WTC11 (cell line): ENCODE results near the gene PRKAR1B. TPM values are rescaled to one million over a fixed set of nuclear protein-coding genes. Genes with fewer than 3 reads are reported as not detected.

Source experiments
- ATAC-seq: fragments of 200-7000 bp; cut with Tn5 transposase; 2 replicates; pipeline ENCODE4 v1.10.0; 2021; ENCODE audit warnings: mild to moderate bottlenecking, moderate library complexity
- CTCF ChIA-PET: fragments of 300-600 bp; sonication (Branson Sonifier 250); formaldehyde crosslinking; loops from one replicate; lab custom pipeline; 2021; ENCODE audit warnings: antibody characterized with exemption; lab: Charles Lee
- POLR2A ChIA-PET: fragments of 350-600 bp; sonication (Branson Sonifier 250); formaldehyde crosslinking; loops from one replicate; lab custom pipeline; 2021; ENCODE audit warnings: antibody characterized with exemption; lab: Charles Lee
- DNase-seq: peaks from one replicate; pipeline ENCODE4 v3.0.0; 2021; ENCODE audit warnings: low spot score
- H3K27ac Mint-ChIP-seq: 2 replicates; pipeline ENCODE4 v1.8.0; 2021; ENCODE audit warnings: mixed read lengths
- H3K27me3 Mint-ChIP-seq: 2 replicates; pipeline ENCODE4 v1.8.0; 2021; ENCODE audit warnings: low read depth, mild to moderate bottlenecking, moderate library complexity, mixed read lengths
- H3K36me3 Mint-ChIP-seq: 2 replicates; pipeline ENCODE4 v1.8.0; 2021; ENCODE audit warnings: mixed read lengths
- H3K4me1 Mint-ChIP-seq: 2 replicates; pipeline ENCODE4 v1.8.0; 2022; ENCODE audit warnings: mixed read lengths
- H3K4me3 Mint-ChIP-seq: 2 replicates; pipeline ENCODE4 v1.8.0; 2021; ENCODE audit warnings: mild to moderate bottlenecking, moderate library complexity, mixed read lengths
- H3K9me3 Mint-ChIP-seq: 2 replicates; pipeline ENCODE4 v1.8.0; 2021; ENCODE audit warnings: mixed read lengths
- CBFB ChIP-seq: sonication (generic); formaldehyde crosslinking; IDR thresholded peaks from 2 replicates; pipeline ENCODE4 v1.8.1; 2022; ENCODE audit warnings: mild to moderate bottlenecking, low read depth, missing genetic modification reagents
- ELF4 ChIP-seq: sonication (generic); formaldehyde crosslinking; IDR thresholded peaks from 2 replicates; pipeline ENCODE4 v1.8.1; 2022; ENCODE audit warnings: low read depth, mild to moderate bottlenecking, moderate library complexity, missing genetic modification reagents
- EMX1 ChIP-seq: fragments of 250-450 bp; sonication (Bioruptor Pico); IDR thresholded peaks from 2 replicates; pipeline ENCODE4 v1.8.0; 2021; ENCODE audit warnings: mild to moderate bottlenecking
- FOXJ3 ChIP-seq: sonication (generic); formaldehyde crosslinking; IDR thresholded peaks from 2 replicates; pipeline ENCODE4 v1.9.0; 2021; ENCODE audit warnings: missing genetic modification reagents, mild to moderate bottlenecking, borderline replicate concordance
- FOXP1 ChIP-seq: sonication (generic); formaldehyde crosslinking; IDR thresholded peaks from 2 replicates; pipeline ENCODE4 v1.8.0; 2022; ENCODE audit warnings: missing genetic modification reagents, mild to moderate bottlenecking, moderate library complexity, borderline replicate concordance
- IRF2 ChIP-seq: sonication (generic); formaldehyde crosslinking; IDR thresholded peaks from 2 replicates; pipeline ENCODE4 v1.8.0; 2022; ENCODE audit warnings: low read depth, missing genetic modification reagents, borderline replicate concordance
- JAZF1 ChIP-seq: fragments of 250-450 bp; sonication (Bioruptor Pico); IDR thresholded peaks from 2 replicates; pipeline ENCODE4 v1.9.0; 2021; ENCODE audit warnings: moderate library complexity, mild to moderate bottlenecking, inconsistent platforms
- KAT7 ChIP-seq: sonication (generic); formaldehyde crosslinking; IDR thresholded peaks from 2 replicates; pipeline ENCODE4 v1.8.1; 2023; ENCODE audit warnings: missing genetic modification reagents, mild to moderate bottlenecking, borderline replicate concordance
- MXD4 ChIP-seq: fragments of 250-450 bp; sonication (Bioruptor Pico); IDR thresholded peaks from 2 replicates; pipeline ENCODE4 v1.8.0; 2021; ENCODE audit warnings: mild to moderate bottlenecking, moderate library complexity, borderline replicate concordance
- NFE2L1 ChIP-seq: sonication (generic); formaldehyde crosslinking; IDR thresholded peaks from 2 replicates; pipeline ENCODE4 v1.8.1; 2023; ENCODE audit warnings: missing genetic modification reagents
- SOX15 ChIP-seq: fragments of 250-450 bp; sonication (Bioruptor Pico); IDR thresholded peaks from 2 replicates; pipeline ENCODE4 v1.9.0; 2021; ENCODE audit warnings: mild to moderate bottlenecking
- TEAD1 ChIP-seq: sonication (generic); formaldehyde crosslinking; IDR thresholded peaks from 2 replicates; pipeline ENCODE4 v1.8.0; 2022; ENCODE audit warnings: mild to moderate bottlenecking, missing genetic modification reagents
- ZNF138 ChIP-seq: sonication (generic); formaldehyde crosslinking; conservative IDR thresholded peaks from 2 replicates; pipeline ENCODE4 v1.8.1; 2022; ENCODE audit warnings: mild to moderate bottlenecking, moderate library complexity, missing genetic modification reagents
- ZNF416 ChIP-seq: fragments of 250-450 bp; sonication (Bioruptor Pico); IDR thresholded peaks from 2 replicates; pipeline ENCODE4 v1.9.0; 2021; ENCODE audit warnings: mild to moderate bottlenecking, inconsistent platforms
- ZNF671 ChIP-seq: fragments of 250-450 bp; sonication (Bioruptor Pico); IDR thresholded peaks from 2 replicates; pipeline ENCODE4 v1.8.0; 2021; ENCODE audit warnings: mild to moderate bottlenecking
- total RNA-seq: library from RNA; stranded (reverse); gene quantifications from 3 replicates; pipeline ENCODE4 v1.2.3, GENCODE V29; 2021
- TF ChIP-seq, protein P1 (sequence below): fragments of 200-600 bp; IDR thresholded peaks from 2 replicates; pipeline ENCODE4 v1.8.0; 2022; ENCODE audit warnings: antibody characterized with exemption
- TF ChIP-seq, protein P2 (sequence below): sonication (generic); formaldehyde crosslinking; IDR thresholded peaks from 2 replicates; pipeline ENCODE4 v1.8.1; 2023; ENCODE audit warnings: mild to moderate bottlenecking, moderate library complexity, missing genetic modification reagents
- TF ChIP-seq, protein P3 (sequence below): sonication (generic); formaldehyde crosslinking; IDR thresholded peaks from 2 replicates; pipeline ENCODE4 v1.8.1; 2022; ENCODE audit warnings: mild to moderate bottlenecking, moderate library complexity, missing genetic modification reagents
- TF ChIP-seq, protein P4 (sequence below): sonication (generic); formaldehyde crosslinking; IDR thresholded peaks from 2 replicates; pipeline ENCODE4 v1.8.0; 2023; ENCODE audit warnings: missing genetic modification reagents
- TF ChIP-seq, protein P5 (sequence below): sonication (generic); formaldehyde crosslinking; IDR thresholded peaks from 2 replicates; pipeline ENCODE4 v1.8.0; 2023; ENCODE audit warnings: missing genetic modification reagents, mild to moderate bottlenecking, borderline replicate concordance
- TF ChIP-seq, protein P6 (sequence below): sonication (generic); formaldehyde crosslinking; IDR thresholded peaks from 2 replicates; pipeline ENCODE4 v1.8.0; 2022; ENCODE audit warnings: mild to moderate bottlenecking, missing genetic modification reagents
- TF ChIP-seq, protein P7 (sequence below): sonication (generic); formaldehyde crosslinking; IDR thresholded peaks from 2 replicates; pipeline ENCODE4 v1.8.0; 2022; ENCODE audit warnings: mild to moderate bottlenecking, missing genetic modification reagents
- TF ChIP-seq, protein P8 (sequence below): sonication (generic); formaldehyde crosslinking; IDR thresholded peaks from 2 replicates; pipeline ENCODE4 v1.8.1; 2023; ENCODE audit warnings: mild to moderate bottlenecking, missing genetic modification reagents, moderate library complexity

The PRKAR1B gene
- total RNA-seq, 1 experiment from 2014 or later, result 43.6 TPM

DNA sequence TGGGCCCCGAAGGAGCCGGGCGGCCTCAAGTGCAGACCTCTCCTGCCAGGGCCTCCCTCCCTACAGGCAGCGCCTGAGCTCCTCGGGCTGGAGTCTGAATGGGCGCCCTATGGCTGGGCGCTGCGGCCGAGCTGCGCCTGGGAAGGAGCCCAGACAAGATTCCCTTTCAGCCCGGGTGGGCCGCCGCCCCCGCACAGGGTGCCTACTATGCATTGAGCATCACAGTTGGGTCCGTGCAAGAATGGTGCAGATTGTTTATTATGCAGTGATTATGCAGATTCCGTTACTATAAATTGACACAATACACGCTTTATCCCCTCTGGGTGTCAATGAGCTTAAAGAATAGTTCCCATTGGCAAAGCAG lies 130.3 kb downstream of the PRKAR1B start:
- Mint-ChIP-seq H3K9me3 (no peaks in the 10 kb centered on the region), H3K27ac (no peak overlapping the region), H3K4me1 (no peaks in the 10 kb centered on the region), H3K36me3 (peaks cover 7% of the 10 kb centered on the region), H3K27me3 (no peaks in the 10 kb centered on the region), H3K4me3 (no peak overlapping the region)
- ChIA-PET POLR2A (no interaction called here), CTCF (no interaction called here)
- TF ChIP-seq, protein P1, sequence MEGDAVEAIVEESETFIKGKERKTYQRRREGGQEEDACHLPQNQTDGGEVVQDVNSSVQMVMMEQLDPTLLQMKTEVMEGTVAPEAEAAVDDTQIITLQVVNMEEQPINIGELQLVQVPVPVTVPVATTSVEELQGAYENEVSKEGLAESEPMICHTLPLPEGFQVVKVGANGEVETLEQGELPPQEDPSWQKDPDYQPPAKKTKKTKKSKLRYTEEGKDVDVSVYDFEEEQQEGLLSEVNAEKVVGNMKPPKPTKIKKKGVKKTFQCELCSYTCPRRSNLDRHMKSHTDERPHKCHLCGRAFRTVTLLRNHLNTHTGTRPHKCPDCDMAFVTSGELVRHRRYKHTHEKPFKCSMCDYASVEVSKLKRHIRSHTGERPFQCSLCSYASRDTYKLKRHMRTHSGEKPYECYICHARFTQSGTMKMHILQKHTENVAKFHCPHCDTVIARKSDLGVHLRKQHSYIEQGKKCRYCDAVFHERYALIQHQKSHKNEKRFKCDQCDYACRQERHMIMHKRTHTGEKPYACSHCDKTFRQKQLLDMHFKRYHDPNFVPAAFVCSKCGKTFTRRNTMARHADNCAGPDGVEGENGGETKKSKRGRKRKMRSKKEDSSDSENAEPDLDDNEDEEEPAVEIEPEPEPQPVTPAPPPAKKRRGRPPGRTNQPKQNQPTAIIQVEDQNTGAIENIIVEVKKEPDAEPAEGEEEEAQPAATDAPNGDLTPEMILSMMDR, result no peak
- TF ChIP-seq, protein P2, sequence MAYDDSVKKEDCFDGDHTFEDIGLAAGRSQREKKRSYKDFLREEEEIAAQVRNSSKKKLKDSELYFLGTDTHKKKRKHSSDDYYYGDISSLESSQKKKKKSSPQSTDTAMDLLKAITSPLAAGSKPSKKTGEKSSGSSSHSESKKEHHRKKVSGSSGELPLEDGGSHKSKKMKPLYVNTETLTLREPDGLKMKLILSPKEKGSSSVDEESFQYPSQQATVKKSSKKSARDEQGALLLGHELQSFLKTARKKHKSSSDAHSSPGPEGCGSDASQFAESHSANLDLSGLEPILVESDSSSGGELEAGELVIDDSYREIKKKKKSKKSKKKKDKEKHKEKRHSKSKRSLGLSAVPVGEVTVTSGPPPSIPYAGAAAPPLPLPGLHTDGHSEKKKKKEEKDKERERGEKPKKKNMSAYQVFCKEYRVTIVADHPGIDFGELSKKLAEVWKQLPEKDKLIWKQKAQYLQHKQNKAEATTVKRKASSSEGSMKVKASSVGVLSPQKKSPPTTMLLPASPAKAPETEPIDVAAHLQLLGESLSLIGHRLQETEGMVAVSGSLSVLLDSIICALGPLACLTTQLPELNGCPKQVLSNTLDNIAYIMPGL, result no peak
- TF ChIP-seq, protein P3, sequence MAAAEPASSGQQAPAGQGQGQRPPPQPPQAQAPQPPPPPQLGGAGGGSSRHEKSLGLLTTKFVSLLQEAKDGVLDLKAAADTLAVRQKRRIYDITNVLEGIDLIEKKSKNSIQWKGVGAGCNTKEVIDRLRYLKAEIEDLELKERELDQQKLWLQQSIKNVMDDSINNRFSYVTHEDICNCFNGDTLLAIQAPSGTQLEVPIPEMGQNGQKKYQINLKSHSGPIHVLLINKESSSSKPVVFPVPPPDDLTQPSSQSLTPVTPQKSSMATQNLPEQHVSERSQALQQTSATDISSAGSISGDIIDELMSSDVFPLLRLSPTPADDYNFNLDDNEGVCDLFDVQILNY, result no peak
- TF ChIP-seq ZNF671, result no peak
- no peak for TF ChIP-seq EMX1 (CRISPR knock-in tag)
- no peak for TF ChIP-seq ZNF416 (CRISPR knock-in tag)
- TF ChIP-seq FOXJ3 (CRISPR knock-in tag), result no peak
- TF ChIP-seq, protein P4, sequence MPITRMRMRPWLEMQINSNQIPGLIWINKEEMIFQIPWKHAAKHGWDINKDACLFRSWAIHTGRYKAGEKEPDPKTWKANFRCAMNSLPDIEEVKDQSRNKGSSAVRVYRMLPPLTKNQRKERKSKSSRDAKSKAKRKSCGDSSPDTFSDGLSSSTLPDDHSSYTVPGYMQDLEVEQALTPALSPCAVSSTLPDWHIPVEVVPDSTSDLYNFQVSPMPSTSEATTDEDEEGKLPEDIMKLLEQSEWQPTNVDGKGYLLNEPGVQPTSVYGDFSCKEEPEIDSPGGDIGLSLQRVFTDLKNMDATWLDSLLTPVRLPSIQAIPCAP (CRISPR knock-in tag), result no peak
- TF ChIP-seq FOXP1 (CRISPR knock-in tag), result no peak
- TF ChIP-seq, protein P5, sequence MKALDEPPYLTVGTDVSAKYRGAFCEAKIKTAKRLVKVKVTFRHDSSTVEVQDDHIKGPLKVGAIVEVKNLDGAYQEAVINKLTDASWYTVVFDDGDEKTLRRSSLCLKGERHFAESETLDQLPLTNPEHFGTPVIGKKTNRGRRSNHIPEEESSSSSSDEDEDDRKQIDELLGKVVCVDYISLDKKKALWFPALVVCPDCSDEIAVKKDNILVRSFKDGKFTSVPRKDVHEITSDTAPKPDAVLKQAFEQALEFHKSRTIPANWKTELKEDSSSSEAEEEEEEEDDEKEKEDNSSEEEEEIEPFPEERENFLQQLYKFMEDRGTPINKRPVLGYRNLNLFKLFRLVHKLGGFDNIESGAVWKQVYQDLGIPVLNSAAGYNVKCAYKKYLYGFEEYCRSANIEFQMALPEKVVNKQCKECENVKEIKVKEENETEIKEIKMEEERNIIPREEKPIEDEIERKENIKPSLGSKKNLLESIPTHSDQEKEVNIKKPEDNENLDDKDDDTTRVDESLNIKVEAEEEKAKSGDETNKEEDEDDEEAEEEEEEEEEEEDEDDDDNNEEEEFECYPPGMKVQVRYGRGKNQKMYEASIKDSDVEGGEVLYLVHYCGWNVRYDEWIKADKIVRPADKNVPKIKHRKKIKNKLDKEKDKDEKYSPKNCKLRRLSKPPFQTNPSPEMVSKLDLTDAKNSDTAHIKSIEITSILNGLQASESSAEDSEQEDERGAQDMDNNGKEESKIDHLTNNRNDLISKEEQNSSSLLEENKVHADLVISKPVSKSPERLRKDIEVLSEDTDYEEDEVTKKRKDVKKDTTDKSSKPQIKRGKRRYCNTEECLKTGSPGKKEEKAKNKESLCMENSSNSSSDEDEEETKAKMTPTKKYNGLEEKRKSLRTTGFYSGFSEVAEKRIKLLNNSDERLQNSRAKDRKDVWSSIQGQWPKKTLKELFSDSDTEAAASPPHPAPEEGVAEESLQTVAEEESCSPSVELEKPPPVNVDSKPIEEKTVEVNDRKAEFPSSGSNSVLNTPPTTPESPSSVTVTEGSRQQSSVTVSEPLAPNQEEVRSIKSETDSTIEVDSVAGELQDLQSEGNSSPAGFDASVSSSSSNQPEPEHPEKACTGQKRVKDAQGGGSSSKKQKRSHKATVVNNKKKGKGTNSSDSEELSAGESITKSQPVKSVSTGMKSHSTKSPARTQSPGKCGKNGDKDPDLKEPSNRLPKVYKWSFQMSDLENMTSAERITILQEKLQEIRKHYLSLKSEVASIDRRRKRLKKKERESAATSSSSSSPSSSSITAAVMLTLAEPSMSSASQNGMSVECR (CRISPR knock-in tag), result no peak
- no peak for ATAC-seq
- DNase-seq, result no peak

DNA sequence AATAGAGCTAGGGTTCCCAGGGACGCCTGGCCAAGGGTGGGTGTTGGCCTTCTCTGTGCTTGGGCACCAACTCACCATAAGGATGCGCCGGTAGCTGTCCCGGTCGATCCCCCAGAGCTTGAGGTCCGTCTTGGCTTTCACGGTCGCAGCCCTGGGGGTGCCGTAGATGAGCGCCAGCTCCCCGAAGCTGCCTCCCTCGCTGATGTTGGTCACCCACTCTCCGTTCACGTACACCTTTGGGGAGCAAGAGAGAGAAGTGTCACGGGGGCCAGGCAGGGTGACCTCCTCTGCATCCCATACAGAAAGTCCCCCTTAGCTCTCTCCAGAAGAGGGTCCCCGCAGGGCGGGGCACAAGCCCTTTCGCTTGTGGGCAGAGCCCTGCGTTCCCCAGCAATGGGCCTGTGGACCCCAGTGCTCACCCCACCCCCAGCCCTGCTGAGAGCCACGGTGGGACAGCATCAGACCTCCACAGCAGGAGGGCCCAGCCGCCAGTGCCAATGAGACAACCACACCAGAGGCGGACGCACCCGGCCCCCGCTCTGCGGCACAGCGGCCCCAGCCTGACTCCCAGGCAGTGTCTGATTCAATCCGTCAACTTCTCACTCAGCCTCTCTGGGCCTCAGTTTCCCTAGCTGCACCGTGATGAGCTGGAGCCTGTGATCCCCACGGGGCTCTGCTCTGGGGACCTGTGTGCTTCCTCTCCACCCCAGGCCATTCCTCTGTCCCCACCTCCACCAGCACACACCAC lies 130.8 kb downstream of the PRKAR1B start:
- H3K27ac Mint-ChIP-seq, result no peak overlapping the region
- CTCF ChIA-PET, result no interaction called here
- H3K36me3 Mint-ChIP-seq, result peaks cover 7% of the 10 kb centered on the region
- H3K4me1 Mint-ChIP-seq, result no peaks in the 10 kb centered on the region
- ATAC-seq (no peak), DNase-seq (no peak)
- POLR2A ChIA-PET, result no interaction called here
- no peak overlapping the region for H3K4me3 Mint-ChIP-seq
- TF ChIP-seq TEAD1 (CRISPR knock-in tag) (no peak), IRF2 (no peak), NFE2L1 (CRISPR knock-in tag) (no peak), SOX15 (CRISPR knock-in tag) (no peak), JAZF1 (CRISPR knock-in tag) (no peak), KAT7 (CRISPR knock-in tag) (no peak), ZNF138 (no peak), EMX1 (CRISPR knock-in tag) (no peak), ELF4 (CRISPR knock-in tag) (no peak), CBFB (no peak), MXD4 (no peak)
- TF ChIP-seq, protein P6, sequence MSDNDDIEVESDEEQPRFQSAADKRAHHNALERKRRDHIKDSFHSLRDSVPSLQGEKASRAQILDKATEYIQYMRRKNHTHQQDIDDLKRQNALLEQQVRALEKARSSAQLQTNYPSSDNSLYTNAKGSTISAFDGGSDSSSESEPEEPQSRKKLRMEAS (CRISPR knock-in tag), result no peak
- TF ChIP-seq, protein P7, sequence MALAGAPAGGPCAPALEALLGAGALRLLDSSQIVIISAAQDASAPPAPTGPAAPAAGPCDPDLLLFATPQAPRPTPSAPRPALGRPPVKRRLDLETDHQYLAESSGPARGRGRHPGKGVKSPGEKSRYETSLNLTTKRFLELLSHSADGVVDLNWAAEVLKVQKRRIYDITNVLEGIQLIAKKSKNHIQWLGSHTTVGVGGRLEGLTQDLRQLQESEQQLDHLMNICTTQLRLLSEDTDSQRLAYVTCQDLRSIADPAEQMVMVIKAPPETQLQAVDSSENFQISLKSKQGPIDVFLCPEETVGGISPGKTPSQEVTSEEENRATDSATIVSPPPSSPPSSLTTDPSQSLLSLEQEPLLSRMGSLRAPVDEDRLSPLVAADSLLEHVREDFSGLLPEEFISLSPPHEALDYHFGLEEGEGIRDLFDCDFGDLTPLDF (CRISPR knock-in tag), result no peak
- TF ChIP-seq, protein P8, sequence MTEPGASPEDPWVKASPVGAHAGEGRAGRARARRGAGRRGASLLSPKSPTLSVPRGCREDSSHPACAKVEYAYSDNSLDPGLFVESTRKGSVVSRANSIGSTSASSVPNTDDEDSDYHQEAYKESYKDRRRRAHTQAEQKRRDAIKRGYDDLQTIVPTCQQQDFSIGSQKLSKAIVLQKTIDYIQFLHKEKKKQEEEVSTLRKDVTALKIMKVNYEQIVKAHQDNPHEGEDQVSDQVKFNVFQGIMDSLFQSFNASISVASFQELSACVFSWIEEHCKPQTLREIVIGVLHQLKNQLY (CRISPR knock-in tag), result no peak
- no peaks in the 10 kb centered on the region for H3K27me3 Mint-ChIP-seq
- no peaks in the 10 kb centered on the region for H3K9me3 Mint-ChIP-seq
